Measurements from ENCODE around the gene GNG11. TPM values are rescaled to one million over a fixed set of nuclear protein-coding genes. Genes with fewer than 3 reads are reported as not detected.

GNG11 gene
- total RNA-seq, 1 donor from 2014 or later = 29.6 TPM

GRCh38 chr7:93949423-93949822 lies 27.9 kb downstream of the GNG11 start:
- H3K4me3 ChIP-seq = no peak overlapping the region
- H3K36me3 ChIP-seq = no peaks in the 10 kb centered on the region
- no peak for TF ChIP-seq CTCF (IDR thresholded peaks at IDR 0.05; ENCODE audit: borderline replicate concordance)
- DNase-seq = no peak
- no peaks in the 10 kb centered on the region for H3K27me3 ChIP-seq (ENCODE audit: low read depth)
- H3K4me1 ChIP-seq = peaks cover 25% of the 10 kb centered on the region
- peak overlapping the region; percentile 13 for H3K27ac ChIP-seq (replicated peaks)
- intact Hi-C loops (cut with micrococcal nuclease) = no loop called here
- no peaks in the 10 kb centered on the region for H3K9me3 ChIP-seq (replicated peaks)

DNA sequence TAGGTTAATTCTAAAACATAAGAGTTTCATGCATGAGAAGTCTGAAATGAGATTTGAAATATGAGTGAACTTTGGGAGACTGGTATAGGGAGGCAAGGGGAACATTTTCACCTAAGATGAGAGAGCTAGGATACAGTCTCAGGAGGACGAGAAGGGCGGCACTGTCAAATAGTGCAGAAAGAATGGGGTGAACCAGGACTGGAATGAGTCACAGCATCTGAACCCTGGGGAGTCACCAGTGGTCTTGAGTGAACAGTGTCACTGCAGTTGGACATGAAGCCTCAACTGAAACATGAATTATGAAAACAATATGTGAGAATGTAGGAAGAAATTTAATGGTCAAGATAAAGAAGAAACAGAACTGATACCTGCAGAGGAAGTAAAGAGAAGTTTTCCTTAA lies 33.8 kb downstream of the GNG11 start:
- no peaks in the 10 kb centered on the region for H3K4me1 ChIP-seq
- H3K27me3 ChIP-seq (ENCODE audit: low read depth) = no peaks in the 10 kb centered on the region
- intact Hi-C loops (cut with micrococcal nuclease) = no loop called here
- H3K36me3 ChIP-seq = no peaks in the 10 kb centered on the region
- H3K27ac ChIP-seq (replicated peaks) = no peak overlapping the region
- TF ChIP-seq CTCF (IDR thresholded peaks at IDR 0.05; ENCODE audit: borderline replicate concordance) = no peak
- H3K4me3 ChIP-seq = no peak overlapping the region
- DNase-seq = no peak
- H3K9me3 ChIP-seq (replicated peaks) = no peaks in the 10 kb centered on the region

- DNase-seq = no peak
- Histone ChIP-seq H3K27me3 (ENCODE audit: low read depth) (no peaks in the 10 kb centered on the region), H3K36me3 (no peaks in the 10 kb centered on the region), H3K27ac (replicated peaks) (no peak overlapping the region), H3K4me3 (no peak overlapping the region), H3K9me3 (replicated peaks) (no peaks in the 10 kb centered on the region), H3K4me1 (no peaks in the 10 kb centered on the region)
- no peak for TF ChIP-seq CTCF (IDR thresholded peaks at IDR 0.05; ENCODE audit: borderline replicate concordance)
- intact Hi-C loops (cut with micrococcal nuclease) = no loop called here
These were observed 36.2 kb downstream of the GNG11 start for GRCh38 chr7:93957767-93958166.

GRCh38 chr7:93958216-93958615 lies 36.7 kb downstream of the GNG11 start:
- intact Hi-C loops (cut with micrococcal nuclease) = no loop called here
- no peak for TF ChIP-seq CTCF (IDR thresholded peaks at IDR 0.05; ENCODE audit: borderline replicate concordance)

GRCh38 chr7:93958651-93959050 lies 37.1 kb downstream of the GNG11 start:
- no peak for TF ChIP-seq CTCF (IDR thresholded peaks at IDR 0.05; ENCODE audit: borderline replicate concordance)
- no peak for DNase-seq
- Histone ChIP-seq H3K4me3 (no peak overlapping the region), H3K27ac (replicated peaks) (no peak overlapping the region), H3K4me1 (no peaks in the 10 kb centered on the region), H3K27me3 (ENCODE audit: low read depth) (no peaks in the 10 kb centered on the region), H3K36me3 (no peaks in the 10 kb centered on the region), H3K9me3 (replicated peaks) (no peaks in the 10 kb centered on the region)
- intact Hi-C loops (cut with micrococcal nuclease) = no loop called here

More at GRCh38 chr7:93958216-93958615, 36.7 kb downstream of the GNG11 start:
- Histone ChIP-seq H3K9me3 (replicated peaks) (no peaks in the 10 kb centered on the region), H3K36me3 (no peaks in the 10 kb centered on the region), H3K4me1 (no peaks in the 10 kb centered on the region), H3K27me3 (ENCODE audit: low read depth) (no peaks in the 10 kb centered on the region), H3K27ac (replicated peaks) (no peak overlapping the region), H3K4me3 (no peak overlapping the region)
- no peak for DNase-seq

DNA sequence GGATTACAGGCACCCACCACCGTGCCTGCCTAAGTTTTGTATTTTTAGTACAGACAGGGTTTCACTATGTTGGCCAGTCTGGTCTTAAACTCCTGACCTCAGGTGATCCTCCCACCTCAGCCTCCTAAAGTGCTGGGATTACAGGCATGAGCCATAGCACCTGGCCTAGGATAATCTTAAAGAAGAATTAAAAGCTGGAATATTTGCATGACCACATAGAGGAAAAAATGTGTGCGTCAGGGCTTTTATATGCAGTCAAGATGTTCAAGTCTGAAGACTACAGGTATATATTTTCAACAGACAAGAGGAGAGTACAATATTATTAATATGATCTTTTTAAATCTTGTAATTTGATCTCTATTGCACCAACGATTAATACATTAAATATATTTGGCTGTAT lies 39.5 kb downstream of the GNG11 start:
- Histone ChIP-seq H3K36me3 (no peaks in the 10 kb centered on the region), H3K27ac (replicated peaks) (no peak overlapping the region), H3K4me3 (no peak overlapping the region), H3K4me1 (no peaks in the 10 kb centered on the region), H3K9me3 (replicated peaks) (no peaks in the 10 kb centered on the region), H3K27me3 (ENCODE audit: low read depth) (no peaks in the 10 kb centered on the region)
- intact Hi-C loops (cut with micrococcal nuclease) = no loop called here
- no peak for DNase-seq
- TF ChIP-seq CTCF (IDR thresholded peaks at IDR 0.05; ENCODE audit: borderline replicate concordance) = no peak
